SU-DHL-6 (cell line): ENCODE results near the gene TELO2.
"Not testable (repeated sequence)": the region's sequence is repeated elsewhere in the genome, so short reads cannot be mapped to it uniquely, and the experiment has no call there.

Experiments
- H2AFZ ChIP-seq: fragments of 200-600 bp; sonication (generic); 2 replicates; pipeline ENCODE4 v1.6.1; 2014; ENCODE audit warnings: low read depth, mild to moderate bottlenecking, moderate library complexity, mixed read lengths, antibody characterized with exemption, low read length; ENCODE audit not compliant: severe bottlenecking
- H3F3A ChIP-seq: fragments of 200-600 bp; shearing (Covaris generic); 2 replicates; pipeline ENCODE4 v1.6.0; 2016; ENCODE audit warnings: antibody characterized with exemption, mild to moderate bottlenecking; ENCODE audit not compliant: insufficient read depth
- H3K27ac ChIP-seq: fragments of 200-600 bp; sonication (generic); 2 replicates; pipeline ENCODE4 v1.5.1; 2016; ENCODE audit warnings: low read depth, mild to moderate bottlenecking, low read length, moderate library complexity, mixed read lengths
- H3K27me3 ChIP-seq: fragments of 200-600 bp; sonication (generic), shearing (Covaris generic); 2 replicates; pipeline ENCODE4 v1.6.0; 2014; ENCODE audit warnings: mild to moderate bottlenecking, low read length
- H3K36me3 ChIP-seq: fragments of 200-600 bp; sonication (generic); 2 replicates; pipeline ENCODE4 v1.6.1; 2014; ENCODE audit warnings: mild to moderate bottlenecking, low read length, mixed read lengths
- H3K4me2 ChIP-seq: fragments of 300-600, 200-600 bp; shearing (Covaris generic), sonication (generic); 2 replicates; pipeline ENCODE4 v1.6.0; 2014; ENCODE audit warnings: low read length, low read depth, mild to moderate bottlenecking; ENCODE audit not compliant: poor library complexity, severe bottlenecking
- H3K4me3 ChIP-seq: fragments of 200-600 bp; sonication (generic); 2 replicates; pipeline ENCODE4 v1.5.1; 2014; ENCODE audit warnings: antibody characterized with exemption, low read length, mild to moderate bottlenecking, mixed read lengths; ENCODE audit not compliant: insufficient read depth, poor library complexity, severe bottlenecking
- H3K79me2 ChIP-seq: fragments of 200-600 bp; sonication (generic); 2 replicates; pipeline ENCODE4 v1.6.1; 2014; ENCODE audit warnings: mild to moderate bottlenecking, low read length, moderate library complexity; ENCODE audit not compliant: insufficient read depth
- H3K9ac ChIP-seq: fragments of 200-600 bp; sonication (generic); 2 replicates; pipeline ENCODE4 v1.7.0; 2014; ENCODE audit warnings: mild to moderate bottlenecking, low read length
- H3K9me2 ChIP-seq: fragments of 200-600 bp; sonication (generic); replicated peaks from 2 replicates; pipeline ENCODE4 v1.6.1; 2014; ENCODE audit warnings: low read length; ENCODE audit not compliant: insufficient read depth
- H3K9me3 ChIP-seq: fragments of 200-600 bp; sonication (generic); 2 replicates; pipeline ENCODE4 v1.6.1; 2014; ENCODE audit warnings: low read length, mixed read lengths; ENCODE audit not compliant: insufficient read depth
- H4K20me1 ChIP-seq: fragments of 200-600 bp; sonication (generic); 2 replicates; pipeline ENCODE4 v1.6.1; 2014; ENCODE audit warnings: low read depth, mild to moderate bottlenecking, antibody characterized with exemption, low read length, moderate library complexity, mixed read lengths
- CTCF ChIP-seq: fragments of 200-600 bp; sonication (generic); IDR thresholded peaks from one replicate; pipeline ENCODE4 v1.5.1; 2017; ENCODE audit warnings: antibody characterized with exemption, mild to moderate bottlenecking, low read length, moderate library complexity; ENCODE audit not compliant: insufficient read depth, poor library complexity, severe bottlenecking
- EZH2phosphoT487 ChIP-seq: fragments of 200-600 bp; sonication (generic), shearing (Covaris generic); conservative IDR thresholded peaks from 2 replicates; pipeline ENCODE4 v1.6.1; 2018; ENCODE audit warnings: mild to moderate bottlenecking, antibody characterized with exemption, low read length, moderate library complexity, mixed read lengths

The TELO2 gene

DNA sequence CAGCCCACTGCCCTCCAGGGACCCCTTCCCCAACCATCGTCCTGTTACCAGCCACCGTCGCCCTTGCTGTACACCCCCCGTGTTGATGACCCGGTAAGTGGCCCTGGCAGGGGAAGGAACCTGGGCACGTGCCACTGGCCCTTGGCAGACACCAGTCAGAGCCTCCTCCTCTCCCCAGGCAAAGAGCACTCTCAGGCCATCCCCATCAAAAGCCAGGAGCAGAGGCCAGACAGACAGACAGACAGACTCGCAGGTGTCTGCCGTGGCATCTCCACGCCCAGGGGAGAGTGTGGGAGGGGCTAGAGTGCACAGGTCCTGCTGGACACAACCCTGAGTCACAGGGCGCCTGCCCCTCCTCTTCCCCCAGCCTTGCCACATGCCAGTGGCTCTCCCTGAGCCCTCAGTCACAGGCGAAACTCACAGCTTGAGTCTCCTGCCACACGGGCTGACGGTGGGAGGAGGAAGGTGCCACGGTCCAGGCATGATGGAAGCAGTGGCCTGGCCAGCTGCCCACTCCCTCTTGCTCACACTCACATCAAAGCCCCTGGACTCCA is 26.1 kb upstream of the TELO2 start:
- TF ChIP-seq EZH2phosphoT487: no peak
- no peak for TF ChIP-seq CTCF
- Histone ChIP-seq H3K27ac (no peak overlapping the region), H3K4me2 (no peak overlapping the region), H3K79me2 (peaks cover 19% of the 10 kb centered on the region; the same call in 1 of the 2 replicates), H3K9me3 (no peaks in the 10 kb centered on the region), H3K9me2 (no peaks in the 10 kb centered on the region), H3K4me3 (no peak overlapping the region), H3K27me3 (no peaks in the 10 kb centered on the region), H4K20me1 (no peaks in the 10 kb centered on the region), H3F3A (no peaks in the 10 kb centered on the region), H2AFZ (no peak overlapping the region), H3K36me3 (no peaks in the 10 kb centered on the region), H3K9ac (no peak overlapping the region)

GRCh38 chr16:1468426-1468810 is 24.7 kb upstream of the TELO2 start:
- H3K4me3 ChIP-seq: no peak overlapping the region
- no peaks in the 10 kb centered on the region for H3K9me3 ChIP-seq
- H3K4me2 ChIP-seq: no peak overlapping the region
- no peaks in the 10 kb centered on the region for H3F3A ChIP-seq
- no peaks in the 10 kb centered on the region for H3K36me3 ChIP-seq
- no peaks in the 10 kb centered on the region for H3K9me2 ChIP-seq
- TF ChIP-seq EZH2phosphoT487 (no peak), CTCF (no peak)
- no peak overlapping the region for H3K27ac ChIP-seq
- H4K20me1 ChIP-seq: no peaks in the 10 kb centered on the region
- H2AFZ ChIP-seq: no peak overlapping the region
- peaks cover 22% of the 10 kb centered on the region; the same call in 1 of the 2 replicates for H3K79me2 ChIP-seq
- no peak overlapping the region for H3K9ac ChIP-seq
- H3K27me3 ChIP-seq: no peaks in the 10 kb centered on the region

- H3K9ac ChIP-seq, H3F3A ChIP-seq, H3K9me2 ChIP-seq, H3K27ac ChIP-seq, H3K4me3 ChIP-seq, H3K9me3 ChIP-seq, H2AFZ ChIP-seq, H3K27me3 ChIP-seq, H3K36me3 ChIP-seq, H4K20me1 ChIP-seq, H3K4me2 ChIP-seq: not testable (repeated sequence)
- H3K79me2 ChIP-seq: peaks cover 29% of the 10 kb centered on the region; the same call in 1 of the 2 replicates
These were observed 24.0 kb upstream of the TELO2 start for GRCh38 chr16:1469141-1469540.

GRCh38 chr16:1469693-1470201 is 23.4 kb upstream of the TELO2 start:
- Histone ChIP-seq H3K9ac (no peak overlapping the region), H3K9me2 (no peaks in the 10 kb centered on the region), H3K36me3 (no peaks in the 10 kb centered on the region), H4K20me1 (no peaks in the 10 kb centered on the region), H3K27ac (no peak overlapping the region), H3K4me2 (peak overlapping the region; percentile 31), H3K9me3 (no peaks in the 10 kb centered on the region), H3K4me3 (no peak overlapping the region), H2AFZ (no peak overlapping the region), H3K27me3 (no peaks in the 10 kb centered on the region), H3F3A (no peaks in the 10 kb centered on the region), H3K79me2 (peaks cover 32% of the 10 kb centered on the region; the same call in 1 of the 2 replicates)
- TF ChIP-seq EZH2phosphoT487 (no peak), CTCF (no peak)
